ENCODE measurements around the gene KCNT1.

Gene KCNT1

GRCh38 chr9:135693771-135694170 is 8.2 kb upstream of the KCNT1 start:
- TF ChIP-seq, protein P1, sequence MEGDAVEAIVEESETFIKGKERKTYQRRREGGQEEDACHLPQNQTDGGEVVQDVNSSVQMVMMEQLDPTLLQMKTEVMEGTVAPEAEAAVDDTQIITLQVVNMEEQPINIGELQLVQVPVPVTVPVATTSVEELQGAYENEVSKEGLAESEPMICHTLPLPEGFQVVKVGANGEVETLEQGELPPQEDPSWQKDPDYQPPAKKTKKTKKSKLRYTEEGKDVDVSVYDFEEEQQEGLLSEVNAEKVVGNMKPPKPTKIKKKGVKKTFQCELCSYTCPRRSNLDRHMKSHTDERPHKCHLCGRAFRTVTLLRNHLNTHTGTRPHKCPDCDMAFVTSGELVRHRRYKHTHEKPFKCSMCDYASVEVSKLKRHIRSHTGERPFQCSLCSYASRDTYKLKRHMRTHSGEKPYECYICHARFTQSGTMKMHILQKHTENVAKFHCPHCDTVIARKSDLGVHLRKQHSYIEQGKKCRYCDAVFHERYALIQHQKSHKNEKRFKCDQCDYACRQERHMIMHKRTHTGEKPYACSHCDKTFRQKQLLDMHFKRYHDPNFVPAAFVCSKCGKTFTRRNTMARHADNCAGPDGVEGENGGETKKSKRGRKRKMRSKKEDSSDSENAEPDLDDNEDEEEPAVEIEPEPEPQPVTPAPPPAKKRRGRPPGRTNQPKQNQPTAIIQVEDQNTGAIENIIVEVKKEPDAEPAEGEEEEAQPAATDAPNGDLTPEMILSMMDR (IDR thresholded peaks at IDR 0.05; ENCODE audit: low read length, missing control alignments), result no peak

GRCh38 chr9:135694414-135694813 is 7.6 kb upstream of the KCNT1 start:
- TF ChIP-seq, protein P1 (IDR thresholded peaks at IDR 0.05; ENCODE audit: low read length, missing control alignments), result no peak
- no peak overlapping the region for H3K4me3 ChIP-seq (replicated peaks; ENCODE audit: low read depth, low read length)
- no peak for DNase-seq (ENCODE audit: low read depth)

More at GRCh38 chr9:135693771-135694170, 8.2 kb upstream of the KCNT1 start:
- no peak for DNase-seq (ENCODE audit: low read depth)
- no peak overlapping the region for H3K4me3 ChIP-seq (replicated peaks; ENCODE audit: low read depth, low read length)

GRCh38 chr9:135695036-135695435 is 6.9 kb upstream of the KCNT1 start:
- H3K4me3 ChIP-seq (replicated peaks; ENCODE audit: low read depth, low read length), result no peak overlapping the region
- TF ChIP-seq, protein P1 (IDR thresholded peaks at IDR 0.05; ENCODE audit: low read length, missing control alignments), result no peak
- no peak for DNase-seq (ENCODE audit: low read depth)

DNA sequence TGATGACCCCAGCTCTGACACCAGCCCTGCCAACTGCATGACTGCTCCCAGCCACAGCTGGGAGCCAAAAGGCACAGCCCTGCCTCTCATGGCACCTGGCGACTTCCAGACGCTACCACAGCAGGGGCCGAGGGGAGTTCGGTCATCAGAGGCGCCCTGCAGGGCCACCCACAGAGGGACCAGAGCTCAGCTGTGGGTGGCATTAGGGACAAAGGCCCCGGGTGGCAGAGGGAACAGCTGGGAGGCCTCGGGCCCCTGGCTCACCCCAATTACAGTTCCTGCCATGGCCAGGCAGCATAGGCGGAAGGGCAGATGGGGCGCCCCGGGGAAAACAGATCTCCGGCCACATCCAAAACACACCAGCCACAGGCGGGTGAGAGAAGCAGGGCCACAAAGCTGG is 6.3 kb upstream of the KCNT1 start:
- no peak for DNase-seq (ENCODE audit: low read depth)
- no peak overlapping the region for H3K4me3 ChIP-seq (replicated peaks; ENCODE audit: low read depth, low read length)
- TF ChIP-seq, protein P1 (IDR thresholded peaks at IDR 0.05; ENCODE audit: low read length, missing control alignments), result no peak

DNA sequence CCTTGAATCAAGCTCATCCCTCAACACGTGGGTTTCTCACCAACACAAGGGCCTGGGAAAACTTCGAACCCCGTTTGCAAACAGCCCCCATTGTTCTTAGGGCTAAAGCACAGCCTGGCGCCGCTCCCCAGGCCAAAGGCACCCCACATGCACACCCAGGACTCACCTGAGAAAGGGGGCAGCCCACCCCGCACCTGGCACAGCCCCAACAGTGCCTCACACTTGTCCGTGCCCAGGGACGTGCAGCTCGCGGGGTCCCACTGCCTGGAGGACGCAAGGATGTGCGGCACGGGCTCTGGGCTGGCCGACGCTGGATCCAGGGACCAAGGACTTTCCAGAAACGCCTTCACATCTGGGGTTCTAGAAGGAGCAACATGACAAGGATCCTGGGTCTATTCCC is 5.5 kb upstream of the KCNT1 start:
- H3K4me3 ChIP-seq (replicated peaks; ENCODE audit: low read depth, low read length), result no peak overlapping the region
- TF ChIP-seq, protein P1 (IDR thresholded peaks at IDR 0.05; ENCODE audit: low read length, missing control alignments), result no peak
- no peak for DNase-seq (ENCODE audit: low read depth)

DNA sequence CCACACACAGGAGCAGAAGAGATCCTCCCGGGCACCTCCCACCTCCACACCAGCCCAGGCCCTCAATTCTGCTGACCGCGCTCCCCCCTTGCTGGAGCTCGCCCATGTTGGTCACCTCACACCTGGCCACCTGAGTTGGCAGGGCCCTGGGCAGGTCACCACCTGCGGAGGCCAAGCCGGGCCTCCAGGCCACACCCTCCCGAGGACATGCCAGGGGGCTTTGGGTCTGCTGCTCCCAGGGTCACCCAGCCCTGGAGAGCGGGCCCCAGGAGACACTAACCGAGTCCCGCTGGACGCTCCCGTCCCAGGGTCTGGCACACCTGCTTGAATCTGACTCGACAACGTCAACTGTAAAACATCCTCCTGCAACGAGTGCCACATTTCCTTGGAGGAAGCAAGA is 4.8 kb upstream of the KCNT1 start:
- H3K4me3 ChIP-seq (replicated peaks; ENCODE audit: low read depth, low read length), result no peak overlapping the region
- DNase-seq (ENCODE audit: low read depth), result no peak
- TF ChIP-seq, protein P1 (IDR thresholded peaks at IDR 0.05; ENCODE audit: low read length, missing control alignments), result no peak

GRCh38 chr9:135698236-135698635 is 3.7 kb upstream of the KCNT1 start:
- DNase-seq (ENCODE audit: low read depth), result no peak
- H3K4me3 ChIP-seq (replicated peaks; ENCODE audit: low read depth, low read length), result no peak overlapping the region
- TF ChIP-seq, protein P1 (IDR thresholded peaks at IDR 0.05; ENCODE audit: low read length, missing control alignments), result no peak
